ENCODE results near the gene UBL4A. TPM values are rescaled to one million over a fixed set of nuclear protein-coding genes. Genes with fewer than 3 reads are reported as not detected.

Gene UBL4A
- total and polyA plus RNA-seq, 9 of the 15 experiments (the other 6 are each of a cell fraction or from before 2014, with no cell fraction given), result 15.2 to 140 (median 100) TPM

DNA sequence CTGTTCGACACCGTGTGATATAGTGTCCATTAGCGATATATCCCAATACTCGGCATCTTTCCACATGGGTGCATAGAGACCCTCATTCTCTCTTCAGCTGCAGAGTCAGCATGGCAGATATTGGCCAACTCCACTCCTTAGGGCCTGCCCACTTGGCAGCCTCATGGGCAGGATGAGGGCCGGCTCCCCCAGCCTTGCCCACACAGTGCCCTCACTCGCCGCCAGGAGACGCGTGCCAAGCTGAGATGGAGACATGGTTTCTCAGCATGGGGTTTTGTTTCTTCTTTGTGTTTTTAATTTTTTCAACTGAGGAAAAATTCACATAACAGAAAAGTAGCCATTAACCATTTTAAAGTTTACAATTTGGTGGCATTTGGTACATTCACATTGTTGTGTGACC is 33.6 kb downstream of the UBL4A start:
- H3K79me2 ChIP-seq (ENCODE audit: control insufficient read depth, insufficient read depth, low read length), result no peaks in the 10 kb centered on the region
- FAIRE-seq (no peak), ATAC-seq (no peak), DNase-seq (ENCODE audit: extremely low read depth in 1 of 4, low spot score in 3 of 4) (no peak)
- no peaks in the 10 kb centered on the region for H3K27me3 ChIP-seq (ENCODE audit: control insufficient read depth in 2 of 2, insufficient read depth in 2 of 2, low read length in 2 of 2)
- ChIA-PET CTCF (ENCODE audit: low intra/inter-chr PET ratio) (interaction anchor here (0.6 kb wide), 1 partner anchor 437 kb away, joined by 3 read pairs; no protein-coding TSS in a partner anchor), POLR2A (interaction anchor here (0.7 to 1.3 kb wide), 3 partner anchors 11 to 31 kb away, joined by 3 to 5 read pairs (median 4); partner anchors contain the start of gene LAGE3)
- no peak overlapping the region for H3K27ac ChIP-seq (ENCODE audit: extremely low read depth, low read depth, low read length)
- peaks cover 0 to 16% of the 10 kb centered on the region in 2 experiments; a peak in 2 of 5 replicates for H3K4me1 ChIP-seq (replicated peaks in 1 of 2; ENCODE audit: control insufficient read depth in 2 of 2, insufficient read depth in 2 of 2, low read length in 2 of 2)
- no peak overlapping the region for H3K4me2 ChIP-seq (ENCODE audit: insufficient read depth, low read length)
- H3K36me3 ChIP-seq (ENCODE audit: control insufficient read depth, insufficient read depth, low read length), result peaks cover 34% of the 10 kb centered on the region; the same call in 2 of the 3 replicates
- no peak overlapping the region for H2AFZ ChIP-seq (ENCODE audit: low read depth, low read length)
- H3K9me1 ChIP-seq (ENCODE audit: control insufficient read depth, insufficient read depth, low read length), result no peaks in the 10 kb centered on the region
- no peaks in the 10 kb centered on the region for H3K9me3 ChIP-seq (replicated peaks; ENCODE audit: control insufficient read depth, insufficient read depth, low read depth, low read length)
- no peak overlapping the region for H3K4me3 ChIP-seq
- in situ Hi-C loops (cut with MboI) (no loop called here), intact Hi-C loops (cut with micrococcal nuclease) (no loop called here)
- WGBS (ENCODE audit: insufficient coverage, low coverage, missing lambda C conversion rate), result 93% methylated on average over 6 of the region's 9 CpGs
- H4K20me1 ChIP-seq (replicated peaks; ENCODE audit: control insufficient read depth, insufficient read depth, low read length), result no peaks in the 10 kb centered on the region
- BruUV-seq (replicated peaks), result no TSS peak
- H3K9ac ChIP-seq (ENCODE audit: insufficient read depth in 1 of 2, low read depth in 2 of 2, low read length in 2 of 2), result no peak overlapping the region
- TF ChIP-seq TCF7 (IDR thresholded peaks at IDR 0.05; ENCODE audit: borderline replicate concordance) (no peak), NR1H2 (CRISPR knock-in tag; IDR thresholded peaks at IDR 0.05) (no peak), KLF1 (tag; IDR thresholded peaks at IDR 0.05) (no peak), GTF2F1 (IDR thresholded peaks at IDR 0.05; ENCODE audit: low read depth, low read length) (no peak), ZNF143 (CRISPR knock-in tag; IDR thresholded peaks at IDR 0.05) (no peak), MCM2 (IDR thresholded peaks at IDR 0.05; ENCODE audit: low read depth) (no peak), RFX5 (IDR thresholded peaks at IDR 0.05; ENCODE audit: low read depth, low read length) (no peak), ARHGAP35 (IDR thresholded peaks at IDR 0.05; ENCODE audit: partially characterized antibody) (no peak), ZNF785 (CRISPR knock-in tag; IDR thresholded peaks at IDR 0.05) (no peak), FOXK2 (conservative IDR thresholded peaks at IDR 0.05 in 1 of 2, IDR thresholded peaks at IDR 0.05 in 1 of 2; ENCODE audit: low read depth in 2 of 2) (no peak), ZKSCAN1 (IDR thresholded peaks at IDR 0.05; ENCODE audit: low read depth, low read length) (no peak), ETS2 (tag; IDR thresholded peaks at IDR 0.05; ENCODE audit: borderline replicate concordance, poor library complexity, severe bottlenecking) (no peak), ZNF23 (CRISPR knock-in tag; IDR thresholded peaks at IDR 0.05) (no peak), HMG20A (CRISPR knock-in tag; conservative IDR thresholded peaks at IDR 0.05) (no peak)
- TF ChIP-seq, protein P1, sequence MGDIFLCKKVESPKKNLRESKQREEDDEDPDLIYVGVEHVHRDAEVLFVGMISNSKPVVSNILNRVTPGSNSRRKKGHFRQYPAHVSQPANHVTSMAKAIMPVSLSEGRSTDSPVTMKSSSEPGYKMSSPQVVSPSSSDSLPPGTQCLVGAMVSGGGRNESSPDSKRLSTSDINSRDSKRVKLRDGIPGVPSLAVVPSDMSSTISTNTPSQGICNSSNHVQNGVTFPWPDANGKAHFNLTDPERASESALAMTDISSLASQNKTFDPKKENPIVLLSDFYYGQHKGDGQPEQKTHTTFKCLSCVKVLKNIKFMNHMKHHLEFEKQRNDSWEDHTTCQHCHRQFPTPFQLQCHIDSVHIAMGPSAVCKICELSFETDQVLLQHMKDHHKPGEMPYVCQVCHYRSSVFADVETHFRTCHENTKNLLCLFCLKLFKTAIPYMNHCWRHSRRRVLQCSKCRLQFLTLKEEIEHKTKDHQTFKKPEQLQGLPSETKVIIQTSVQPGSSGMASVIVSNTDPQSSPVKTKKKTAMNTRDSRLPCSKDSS (IDR thresholded peaks at IDR 0.05; ENCODE audit: low read depth, partially characterized antibody), result no peak
- TF ChIP-seq, protein P2, sequence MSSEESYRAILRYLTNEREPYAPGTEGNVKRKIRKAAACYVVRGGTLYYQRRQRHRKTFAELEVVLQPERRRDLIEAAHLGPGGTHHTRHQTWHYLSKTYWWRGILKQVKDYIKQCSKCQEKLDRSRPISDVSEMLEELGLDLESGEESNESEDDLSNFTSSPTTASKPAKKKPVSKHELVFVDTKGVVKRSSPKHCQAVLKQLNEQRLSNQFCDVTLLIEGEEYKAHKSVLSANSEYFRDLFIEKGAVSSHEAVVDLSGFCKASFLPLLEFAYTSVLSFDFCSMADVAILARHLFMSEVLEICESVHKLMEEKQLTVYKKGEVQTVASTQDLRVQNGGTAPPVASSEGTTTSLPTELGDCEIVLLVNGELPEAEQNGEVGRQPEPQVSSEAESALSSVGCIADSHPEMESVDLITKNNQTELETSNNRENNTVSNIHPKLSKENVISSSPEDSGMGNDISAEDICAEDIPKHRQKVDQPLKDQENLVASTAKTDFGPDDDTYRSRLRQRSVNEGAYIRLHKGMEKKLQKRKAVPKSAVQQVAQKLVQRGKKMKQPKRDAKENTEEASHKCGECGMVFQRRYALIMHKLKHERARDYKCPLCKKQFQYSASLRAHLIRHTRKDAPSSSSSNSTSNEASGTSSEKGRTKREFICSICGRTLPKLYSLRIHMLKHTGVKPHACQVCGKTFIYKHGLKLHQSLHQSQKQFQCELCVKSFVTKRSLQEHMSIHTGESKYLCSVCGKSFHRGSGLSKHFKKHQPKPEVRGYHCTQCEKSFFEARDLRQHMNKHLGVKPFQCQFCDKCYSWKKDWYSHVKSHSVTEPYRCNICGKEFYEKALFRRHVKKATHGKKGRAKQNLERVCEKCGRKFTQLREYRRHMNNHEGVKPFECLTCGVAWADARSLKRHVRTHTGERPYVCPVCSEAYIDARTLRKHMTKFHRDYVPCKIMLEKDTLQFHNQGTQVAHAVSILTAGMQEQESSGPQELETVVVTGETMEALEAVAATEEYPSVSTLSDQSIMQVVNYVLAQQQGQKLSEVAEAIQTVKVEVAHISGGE (CRISPR knock-in tag; IDR thresholded peaks at IDR 0.05), result no peak
- TF ChIP-seq, protein P3, sequence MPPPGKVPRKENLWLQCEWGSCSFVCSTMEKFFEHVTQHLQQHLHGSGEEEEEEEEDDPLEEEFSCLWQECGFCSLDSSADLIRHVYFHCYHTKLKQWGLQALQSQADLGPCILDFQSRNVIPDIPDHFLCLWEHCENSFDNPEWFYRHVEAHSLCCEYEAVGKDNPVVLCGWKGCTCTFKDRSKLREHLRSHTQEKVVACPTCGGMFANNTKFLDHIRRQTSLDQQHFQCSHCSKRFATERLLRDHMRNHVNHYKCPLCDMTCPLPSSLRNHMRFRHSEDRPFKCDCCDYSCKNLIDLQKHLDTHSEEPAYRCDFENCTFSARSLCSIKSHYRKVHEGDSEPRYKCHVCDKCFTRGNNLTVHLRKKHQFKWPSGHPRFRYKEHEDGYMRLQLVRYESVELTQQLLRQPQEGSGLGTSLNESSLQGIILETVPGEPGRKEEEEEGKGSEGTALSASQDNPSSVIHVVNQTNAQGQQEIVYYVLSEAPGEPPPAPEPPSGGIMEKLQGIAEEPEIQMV (tag; conservative IDR thresholded peaks at IDR 0.05; ENCODE audit: low read depth), result no peak
